ENCODE data around the gene INPP4A.

INPP4A gene

DNA sequence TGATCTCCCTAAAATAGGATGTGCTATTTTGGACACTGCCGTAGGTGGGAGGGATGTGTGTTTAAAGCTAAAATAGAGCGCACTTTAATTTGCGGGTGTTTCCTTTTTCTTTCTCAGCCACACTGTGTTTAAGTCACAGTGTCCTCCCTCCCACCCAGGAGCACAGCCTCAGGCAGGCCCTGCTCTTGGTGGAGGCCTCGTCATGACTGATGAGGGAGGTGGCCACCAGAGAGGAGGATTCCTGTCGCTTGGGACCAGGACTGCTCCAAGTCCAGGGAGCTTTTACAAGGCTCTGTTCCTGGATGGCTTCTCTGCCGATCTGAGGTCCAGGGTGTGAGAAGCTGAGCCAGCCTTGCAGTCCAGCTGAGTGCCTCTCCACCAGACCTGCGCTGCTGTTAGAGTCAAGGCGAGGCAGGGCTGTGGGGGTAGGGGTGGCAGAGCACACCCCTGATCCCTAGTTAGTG, 33.5 kb downstream of the INPP4A start:
- no peak for DNase-seq

GRCh38 chr2:98478907-98479306, 34.2 kb downstream of the INPP4A start:
- DNase-seq = no peak

DNA sequence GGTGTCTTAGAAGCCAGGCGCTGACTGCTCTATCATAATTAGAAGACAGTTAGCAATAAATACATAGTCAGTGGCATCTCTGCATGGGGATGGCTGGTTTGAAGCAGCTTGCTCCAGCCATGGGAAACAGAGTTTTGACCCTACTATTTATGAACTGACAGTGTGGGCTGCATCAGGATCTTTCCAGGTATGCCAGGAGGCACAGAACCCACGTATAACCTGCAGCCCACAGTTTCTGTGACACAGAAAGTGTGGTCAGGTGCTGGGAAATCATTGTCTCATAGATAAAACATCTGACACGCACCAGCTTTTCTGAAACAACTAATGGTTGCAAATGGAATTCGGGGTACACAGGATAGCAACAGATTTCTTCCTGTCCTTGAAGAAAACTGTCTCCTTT, 34.7 kb downstream of the INPP4A start:
- DNase-seq = no peak

DNA sequence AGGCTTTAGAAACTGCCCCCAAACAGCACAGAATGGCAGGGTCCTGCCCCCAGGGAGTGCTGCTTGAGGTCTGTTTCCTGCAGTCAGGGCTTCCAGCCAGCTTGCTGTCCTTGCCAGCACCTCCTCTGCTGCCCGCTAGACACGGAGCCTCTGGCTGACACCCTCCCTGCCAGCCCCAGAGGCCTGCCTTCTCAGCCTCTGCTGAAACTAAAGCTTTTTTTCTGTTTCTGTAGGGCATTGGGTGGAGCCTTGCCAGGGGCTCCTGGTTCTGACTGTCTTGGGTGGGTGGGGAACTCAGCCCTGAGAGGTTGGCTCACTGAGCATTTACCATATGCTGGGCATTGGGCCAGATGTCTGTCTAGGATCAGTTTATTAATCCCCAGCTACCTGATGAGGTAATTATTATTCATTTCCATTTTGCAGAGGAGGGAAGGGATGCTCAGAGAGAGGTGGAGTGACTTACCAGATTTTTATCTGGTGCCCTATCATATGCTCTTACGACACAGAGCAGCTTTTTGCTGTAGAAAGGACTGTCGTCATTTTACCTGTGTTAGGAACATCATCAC, 35.4 kb downstream of the INPP4A start:
- peak; percentile 74 for DNase-seq

DNA sequence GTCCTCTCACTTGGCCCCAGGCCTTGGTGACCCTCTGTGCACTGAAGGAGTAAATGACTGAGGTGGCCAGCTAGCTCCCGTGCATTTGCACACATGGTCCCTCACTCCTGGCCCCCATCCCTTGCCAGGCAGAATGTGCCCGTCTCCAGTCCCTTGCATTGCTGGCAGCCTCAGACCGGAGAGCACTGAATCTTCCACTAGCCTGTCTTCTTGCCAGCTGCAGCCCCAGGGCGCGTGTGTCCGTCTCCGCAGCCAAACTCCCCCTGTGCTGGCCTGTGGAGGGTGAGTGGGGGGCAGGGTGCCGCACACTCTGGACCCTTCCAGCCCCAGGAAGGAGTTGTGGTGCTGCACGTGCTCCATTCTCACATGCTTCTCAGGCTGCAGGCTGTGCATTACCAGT, 35.9 kb downstream of the INPP4A start:
- no peak for DNase-seq

GRCh38 chr2:98482362-98482761, 37.7 kb downstream of the INPP4A start:
- DNase-seq = no peak

DNA sequence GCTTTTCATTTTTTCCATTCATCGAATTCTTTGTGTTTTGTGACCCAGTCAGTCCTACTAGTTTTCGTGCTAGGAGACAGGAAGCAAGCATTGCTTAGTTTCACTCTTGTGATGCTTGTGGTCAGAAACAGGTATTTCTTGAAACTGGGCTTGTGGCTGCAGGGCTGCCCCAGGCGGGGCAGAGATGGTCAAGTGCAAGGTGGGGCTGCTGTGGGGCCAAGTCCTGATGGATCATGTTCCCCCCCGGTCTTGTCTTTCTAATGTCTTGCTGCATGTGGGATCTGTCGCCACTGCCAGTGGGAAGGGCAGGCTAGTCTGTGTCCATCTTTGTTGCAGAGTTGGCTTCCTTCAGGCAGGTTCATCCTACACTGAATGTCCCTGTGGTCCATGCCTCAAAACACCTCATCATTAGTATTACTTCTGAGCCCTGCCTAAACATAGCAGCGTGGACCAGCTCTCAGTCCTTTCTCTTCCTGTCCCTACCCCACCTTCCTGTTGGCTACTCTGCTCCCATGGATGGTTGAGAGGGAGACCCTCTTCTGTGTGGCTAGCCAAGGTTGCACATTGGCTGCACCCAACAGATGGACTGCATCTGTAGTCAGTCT, 38.7 kb downstream of the INPP4A start:
- DNase-seq = no peak

DNA sequence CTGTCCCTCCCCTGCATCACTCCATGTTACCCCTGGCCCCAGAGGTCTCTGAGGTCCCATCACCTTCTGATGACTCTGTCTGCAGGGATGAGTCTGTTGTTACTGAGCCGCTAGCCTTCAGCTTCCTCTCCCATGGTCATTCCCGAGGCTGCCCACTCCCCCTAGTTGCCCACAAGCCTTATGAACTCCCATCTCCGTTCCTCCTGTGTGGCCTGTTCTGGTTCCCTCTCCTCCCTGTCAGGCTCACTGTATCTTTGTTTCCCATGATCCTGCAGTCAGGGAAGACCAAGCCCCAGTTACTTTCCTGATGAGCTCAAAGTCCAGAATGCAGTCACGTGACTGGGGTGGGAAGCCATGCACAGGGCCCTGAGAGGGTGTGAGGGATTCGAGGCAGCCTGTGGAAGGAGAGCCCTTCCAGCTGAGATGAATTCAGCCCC, 39.5 kb downstream of the INPP4A start:
- no peak for DNase-seq

GRCh38 chr2:98484652-98485452, 40.2 kb downstream of the INPP4A start:
- no peak for DNase-seq

- no peak for DNase-seq
Measured at GRCh38 chr2:98485453-98485755, 40.7 kb downstream of the INPP4A start.

- no peak for DNase-seq
Measured at GRCh38 chr2:98486374-98486981, 41.8 kb downstream of the INPP4A start.

DNA sequence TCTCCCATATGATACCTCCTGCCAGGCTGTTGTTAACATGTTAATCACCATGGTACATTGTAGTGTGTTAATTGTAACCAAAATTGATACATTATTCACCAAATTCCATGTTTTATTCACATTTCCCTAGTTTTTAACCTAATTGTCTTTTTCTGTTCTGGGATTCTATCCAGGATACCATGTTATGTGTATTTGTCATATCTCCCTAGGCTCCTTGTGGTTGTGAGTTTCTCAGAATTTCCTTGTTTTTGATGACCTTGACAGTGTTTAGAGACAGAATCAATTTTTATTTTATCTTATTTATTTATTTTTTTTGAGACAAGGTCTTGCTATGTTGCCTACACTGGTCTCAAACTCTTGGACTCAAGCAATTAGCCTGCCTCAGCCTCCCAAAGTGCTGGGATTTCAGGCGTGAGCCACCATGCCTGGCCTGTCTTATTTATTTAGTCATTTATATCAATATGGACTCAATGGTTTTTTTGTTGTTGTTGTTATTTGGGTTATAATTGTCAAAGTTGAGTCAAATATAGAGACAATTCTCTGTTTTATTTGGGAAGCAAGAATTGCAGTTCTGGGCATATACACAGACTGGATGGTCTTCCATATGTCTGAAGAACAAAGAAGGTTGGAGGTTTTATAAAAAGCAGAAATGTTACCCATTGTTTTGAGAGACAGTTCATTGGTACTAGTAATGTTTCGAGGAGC, 42.6 kb downstream of the INPP4A start:
- DNase-seq = no peak

- DNase-seq = no peak
Measured at GRCh38 chr2:98487806-98488189, 43.1 kb downstream of the INPP4A start.

DNA sequence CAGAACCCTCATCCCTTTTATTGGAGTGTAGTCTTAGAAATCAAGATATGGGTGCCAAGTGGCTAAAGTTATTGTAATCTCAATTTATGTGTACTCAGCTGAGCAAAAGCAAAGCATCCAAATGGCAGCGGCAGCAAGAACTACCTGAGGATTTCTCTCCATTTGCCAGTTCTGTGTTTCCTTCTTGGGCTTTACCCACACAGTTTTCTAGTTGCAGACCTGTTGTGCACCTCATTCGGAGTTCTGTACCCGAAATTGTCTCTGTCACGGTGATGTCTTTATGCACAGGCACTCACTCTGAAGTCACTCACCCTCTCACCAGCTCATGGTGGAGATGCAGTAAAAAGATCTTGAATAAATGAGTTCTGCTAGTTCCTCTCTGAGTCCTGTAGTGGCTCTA, 43.6 kb downstream of the INPP4A start:
- no peak for DNase-seq

DNA sequence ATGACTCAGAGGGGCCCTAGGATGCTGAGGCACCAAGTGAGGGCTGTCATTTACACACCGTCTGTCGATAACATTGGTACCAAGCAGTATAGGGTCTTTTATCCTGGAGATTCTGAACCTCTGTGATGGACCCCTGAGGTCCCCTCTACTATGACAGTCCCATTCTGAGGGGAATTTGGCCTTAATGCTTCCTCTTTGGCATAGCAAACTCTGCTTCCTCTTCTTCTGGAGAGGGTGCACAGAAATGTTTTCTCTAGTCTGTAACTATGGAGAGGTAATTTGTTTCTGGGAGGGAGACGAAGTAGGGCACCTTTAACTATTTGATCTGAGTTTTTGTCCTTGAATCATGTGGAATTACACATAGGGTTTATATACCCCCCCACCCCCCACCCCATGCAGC, 44.8 kb downstream of the INPP4A start:
- DNase-seq = no peak

GRCh38 chr2:98489971-98490962, 45.6 kb downstream of the INPP4A start:
- DNase-seq = no peak

DNA sequence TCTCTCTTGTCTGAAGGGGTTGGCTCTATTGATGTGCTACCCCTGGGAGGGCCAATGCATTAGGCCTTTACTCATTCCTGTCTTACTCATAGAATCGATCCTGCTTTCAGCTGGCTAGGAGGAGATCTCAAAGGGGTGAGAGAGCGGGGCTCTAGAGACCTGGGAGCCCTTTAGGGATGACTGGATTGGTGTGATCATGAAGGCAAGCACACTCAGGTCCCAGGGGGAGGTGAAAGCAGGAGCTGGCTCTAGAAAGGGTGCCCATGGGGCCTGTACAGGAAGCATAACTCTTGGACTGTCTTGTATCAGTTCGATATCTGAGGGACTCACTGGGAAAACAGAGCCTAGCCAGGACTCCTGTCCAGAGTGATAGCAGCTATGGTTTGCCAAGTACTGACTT, 47.8 kb downstream of the INPP4A start:
- DNase-seq = no peak

DNA sequence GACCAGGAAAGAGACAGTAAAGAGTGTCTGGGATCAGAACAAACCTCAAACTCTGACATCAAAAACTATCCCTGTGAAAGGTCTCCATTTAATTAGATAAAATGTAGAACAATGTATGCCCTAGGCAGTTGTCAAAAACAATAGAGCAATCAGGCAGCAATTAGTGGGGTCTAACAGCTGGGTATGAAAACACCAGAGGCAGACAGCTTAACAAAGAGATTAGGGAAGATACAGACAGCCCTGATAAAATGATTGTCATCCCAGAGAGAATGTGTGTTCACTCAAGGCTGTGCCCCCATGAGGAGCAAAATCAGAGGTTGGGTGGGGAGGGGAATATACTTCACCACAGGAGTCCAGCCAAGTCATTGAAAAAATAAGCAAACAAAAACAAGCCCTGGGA, 50.0 kb downstream of the INPP4A start:
- DNase-seq = no peak

GRCh38 chr2:98496750-98497493, 52.3 kb downstream of the INPP4A start:
- no peak for DNase-seq

DNA sequence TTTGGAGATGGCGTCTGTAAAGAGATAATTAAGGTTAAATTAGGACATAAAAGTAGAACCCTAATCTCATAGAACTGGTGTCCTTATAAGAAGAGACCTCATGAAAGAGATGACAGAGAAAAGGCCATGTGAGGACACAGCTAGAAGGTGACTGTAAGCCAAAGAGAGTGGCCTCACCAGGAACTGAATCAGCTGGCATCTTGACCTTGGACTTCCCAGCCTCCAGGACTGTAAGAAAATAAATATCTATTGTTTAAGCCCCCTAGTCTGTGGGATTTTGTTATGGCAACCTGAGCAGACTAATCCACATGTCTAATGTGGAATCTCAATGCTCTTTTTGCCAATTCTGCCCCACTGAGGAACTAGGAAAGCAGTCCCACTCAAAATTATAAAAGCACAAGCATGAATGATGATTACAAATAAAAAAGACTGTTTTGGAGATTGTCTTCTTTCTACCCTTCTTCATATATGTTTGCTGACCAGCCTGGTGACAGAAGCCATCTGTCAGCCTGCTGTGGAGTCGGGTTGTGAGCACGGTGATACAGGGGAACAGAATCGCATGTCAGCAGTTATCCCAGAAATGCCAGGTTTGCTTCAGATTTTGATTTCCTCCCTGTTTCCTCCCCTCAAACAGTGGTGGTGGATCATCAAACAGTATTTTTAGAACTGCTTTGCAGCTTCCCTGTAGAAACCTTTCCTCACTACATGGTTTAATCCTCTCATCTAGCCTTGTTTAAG, 54.2 kb downstream of the INPP4A start:
- no peak for DNase-seq

GRCh38 chr2:98500561-98500960, 55.9 kb downstream of the INPP4A start:
- no peak for DNase-seq
